Measurements from ENCODE around the gene DPP3.

GRCh38 chr11:66437979-66438503 lies 42.2 kb upstream of the DPP3 start:
- TF ChIP-seq CTCF (conservative IDR thresholded peaks at IDR 0.05; ENCODE audit: low read depth, low read length) (no peak), EZH2 (IDR thresholded peaks at IDR 0.05; ENCODE audit: borderline replicate concordance, low read depth, low read length, poor library complexity, severe bottlenecking) (no peak)
